DMS114 treated with DMSO at 0.1 percent for 48 hours (cell line): ENCODE measurements around the gene HELLS.
"Not testable (repeated sequence)": the region's sequence is repeated elsewhere in the genome, so short reads cannot be mapped to it uniquely, and the experiment has no call there.

Experiments
- DNase-seq: peaks from one replicate; lab custom pipeline; 2025; ENCODE audit not compliant: unreplicated experiment; lab: John Stamatoyannopoulos, UW

HELLS gene

DNA sequence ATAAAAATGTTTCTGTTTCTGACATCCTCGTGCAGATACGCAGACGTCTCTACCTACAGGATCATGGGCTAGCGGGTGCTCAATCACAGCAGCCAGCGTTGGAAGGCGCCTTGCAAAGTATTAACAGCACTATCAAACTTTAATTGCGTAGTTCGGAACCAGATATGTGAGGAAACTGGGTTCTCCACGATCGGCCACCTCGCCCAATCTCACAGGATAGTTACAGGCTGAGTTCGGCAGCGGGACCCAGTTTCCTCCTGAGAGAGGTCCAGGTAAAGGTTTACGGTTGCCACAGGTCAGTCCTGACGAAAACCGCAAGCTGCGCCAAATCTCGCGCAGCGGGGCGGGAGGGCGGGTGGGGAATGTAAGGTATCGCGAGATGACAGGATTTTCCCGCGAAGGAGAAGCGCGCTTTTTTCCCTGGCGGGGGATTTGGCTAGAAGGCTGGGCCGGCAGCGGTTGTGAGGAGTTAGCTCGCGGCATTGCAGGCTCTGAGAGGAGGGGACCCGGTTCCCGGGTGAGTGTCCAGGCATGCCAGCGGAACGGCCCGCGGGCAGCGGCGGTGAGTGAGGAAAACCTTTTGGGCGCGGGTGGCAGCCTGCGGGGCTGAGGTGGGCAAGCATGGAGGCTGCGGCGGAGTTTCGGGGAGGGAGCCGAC, at the start of gene HELLS:
TSS of gene HELLS (plus strand) at position 398 of the 658 bp plus-strand sequence. CDS start at position 532, 134 bp downstream.
- DNase-seq = peak; percentile 82

- no peak for DNase-seq
Measured at GRCh38 chr10:94496010-94496409, 49.6 kb upstream of the HELLS start.

- no peak for DNase-seq
Measured at GRCh38 chr10:94496646-94497045, 48.9 kb upstream of the HELLS start.

GRCh38 chr10:94500063-94500462, 45.5 kb upstream of the HELLS start:
- peak; percentile 41 for DNase-seq

DNA sequence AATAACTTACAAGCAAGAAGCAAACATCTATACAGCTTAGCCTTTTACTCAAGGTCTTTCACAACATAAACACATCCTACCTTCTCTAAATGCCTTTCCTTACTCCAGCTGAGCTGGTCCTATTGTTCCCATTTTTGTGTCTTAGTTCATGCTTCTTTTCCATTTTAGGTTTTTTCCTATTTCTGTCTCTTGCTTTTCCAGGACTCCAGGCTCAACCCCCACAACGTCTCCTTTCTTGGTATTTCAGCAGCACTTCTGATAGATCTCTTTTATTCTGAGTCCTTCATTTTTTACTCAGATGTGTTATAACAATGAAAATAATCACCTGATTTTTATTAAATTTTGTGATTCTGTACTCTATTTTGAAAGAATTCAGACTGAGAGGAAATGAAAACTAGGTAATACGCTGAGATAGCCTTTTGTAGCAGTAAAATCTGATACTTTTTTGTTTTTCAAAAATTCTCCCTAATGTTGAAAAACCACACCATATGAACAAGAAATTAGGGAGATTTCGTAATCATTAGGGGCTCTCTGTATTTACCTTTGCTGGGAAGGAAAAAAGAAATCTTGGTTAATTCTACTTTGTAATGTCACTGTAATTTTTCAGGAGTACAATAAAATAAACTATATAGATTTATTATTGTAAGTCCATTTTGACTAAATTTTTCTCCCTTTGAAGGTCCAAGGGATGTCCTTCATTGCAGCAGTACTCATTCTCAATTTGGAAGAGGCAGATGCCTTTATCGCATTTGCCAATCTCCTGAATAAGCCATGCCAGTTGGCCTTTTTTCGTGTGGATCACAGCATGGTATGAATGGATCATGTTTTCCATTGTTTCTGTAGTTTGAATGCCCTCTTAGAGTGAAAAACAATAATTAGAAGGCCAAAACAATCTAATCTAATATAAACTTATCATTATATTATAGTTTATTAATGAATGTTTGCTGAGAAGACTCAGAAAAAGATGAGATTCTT, 24.0 kb upstream of the HELLS start:
- no peak for DNase-seq

DNA sequence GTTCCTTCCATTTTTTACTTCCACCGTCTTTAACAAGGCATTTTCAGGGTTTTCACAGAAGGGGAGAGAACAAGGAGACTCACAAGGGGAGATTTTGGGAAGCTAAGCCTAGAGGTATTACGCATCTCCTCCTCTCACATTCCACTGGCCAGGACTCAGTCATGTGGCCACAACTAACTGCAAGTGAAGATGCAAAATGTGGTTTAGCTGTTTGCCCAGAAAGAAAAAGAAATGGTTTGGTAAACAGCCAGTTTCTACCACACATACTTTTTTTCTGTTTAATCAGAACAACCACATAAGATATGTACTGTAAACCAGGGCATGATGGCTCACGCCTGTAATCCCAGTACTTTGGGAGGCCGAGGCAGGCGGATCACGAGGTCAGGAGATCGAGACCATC, 21.4 kb upstream of the HELLS start:
- DNase-seq = no peak

GRCh38 chr10:94524711-94525110, 20.9 kb upstream of the HELLS start:
- DNase-seq = no peak

DNA sequence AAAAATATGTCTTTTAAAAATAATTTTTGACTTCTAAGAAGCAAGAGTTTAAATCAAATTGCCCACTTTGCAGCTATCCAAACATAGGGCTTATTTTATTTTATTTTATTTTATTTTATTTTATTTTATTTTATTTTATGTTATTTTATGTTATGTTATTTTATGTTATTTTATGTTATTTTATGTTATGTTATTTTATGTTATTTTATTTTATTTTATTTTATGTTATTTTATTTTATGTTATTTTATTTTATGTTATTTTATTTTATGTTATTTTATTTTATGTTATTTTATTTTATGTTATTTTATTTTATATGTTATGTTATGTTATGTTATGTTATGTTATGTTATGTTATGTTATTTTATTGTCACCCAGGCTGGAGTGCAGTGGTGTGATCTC, 14.0 kb upstream of the HELLS start:
- DNase-seq = not testable (repeated sequence)

- DNase-seq = no peak
Measured at GRCh38 chr10:94533027-94533426, 12.6 kb upstream of the HELLS start.

- DNase-seq = not testable (repeated sequence)
Measured at GRCh38 chr10:94542282-94542681, 3.3 kb upstream of the HELLS start.

GRCh38 chr10:94546049-94546900, 687 bp downstream of the HELLS start:
- peak; percentile 52 for DNase-seq

- DNase-seq = no peak
Measured at GRCh38 chr10:94546901-94547185, 1.3 kb downstream of the HELLS start.

DNA sequence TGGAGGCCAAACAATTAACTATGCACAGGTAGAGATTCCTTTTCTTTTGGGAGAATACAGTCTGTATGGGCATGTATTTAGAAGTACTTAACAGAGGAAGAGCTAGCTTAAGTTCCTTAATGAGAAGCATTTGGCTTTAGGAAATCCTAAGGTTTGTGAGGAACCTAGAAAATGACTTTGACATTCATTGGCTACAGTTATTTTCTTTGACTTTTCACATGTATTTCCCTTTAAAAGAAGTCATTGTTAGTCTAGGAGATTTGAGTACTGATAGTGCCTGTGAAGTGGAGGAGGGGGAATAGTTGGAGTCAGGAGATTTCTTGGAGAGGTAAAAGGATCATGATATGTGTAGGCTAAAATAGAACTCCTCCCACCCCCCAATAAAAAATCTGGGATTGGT, 3.6 kb downstream of the HELLS start:
- DNase-seq = no peak

GRCh38 chr10:94567714-94568307, 22.2 kb downstream of the HELLS start:
- DNase-seq = not testable (repeated sequence)

- DNase-seq = no peak
Measured at GRCh38 chr10:94571081-94571480, 25.5 kb downstream of the HELLS start.

DNA sequence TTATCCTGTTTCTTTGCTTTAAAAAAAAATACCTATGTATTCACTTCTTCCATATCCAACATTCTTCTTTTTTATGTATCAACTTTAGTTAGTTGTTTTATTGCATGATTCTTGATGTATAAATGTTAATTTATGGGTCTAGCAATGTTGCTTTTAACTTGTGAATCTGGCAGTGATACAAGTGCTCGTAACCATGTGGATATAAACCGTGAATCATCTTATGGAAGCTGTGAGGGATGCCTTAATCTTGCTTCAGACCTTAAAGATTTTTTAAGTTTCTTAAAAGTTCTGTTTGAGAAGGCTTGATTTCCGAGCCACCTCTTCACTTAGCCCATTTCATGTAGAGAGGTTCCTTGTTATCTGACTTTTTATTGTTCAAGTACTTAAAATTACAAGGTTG, 25.9 kb downstream of the HELLS start:
- no peak for DNase-seq

DNA sequence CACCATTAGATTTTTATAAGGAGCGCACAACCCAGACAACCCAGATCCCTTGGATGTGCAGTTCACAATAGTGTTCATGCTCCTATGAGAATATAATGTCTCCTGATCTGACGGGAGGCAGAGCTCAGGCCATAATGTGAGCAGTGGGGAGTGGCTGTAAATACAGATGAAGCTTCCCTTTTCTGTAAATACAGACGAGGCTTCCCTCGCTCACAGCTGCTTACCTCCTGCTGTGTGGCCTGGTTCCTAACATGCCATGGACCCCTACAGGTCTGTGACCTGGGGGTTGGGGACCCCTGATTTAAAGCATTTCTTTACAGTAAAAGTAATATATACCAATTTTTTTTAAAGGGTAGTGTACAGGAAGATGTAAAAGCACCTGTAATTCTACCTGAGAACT, 33.2 kb downstream of the HELLS start:
- no peak for DNase-seq

DNA sequence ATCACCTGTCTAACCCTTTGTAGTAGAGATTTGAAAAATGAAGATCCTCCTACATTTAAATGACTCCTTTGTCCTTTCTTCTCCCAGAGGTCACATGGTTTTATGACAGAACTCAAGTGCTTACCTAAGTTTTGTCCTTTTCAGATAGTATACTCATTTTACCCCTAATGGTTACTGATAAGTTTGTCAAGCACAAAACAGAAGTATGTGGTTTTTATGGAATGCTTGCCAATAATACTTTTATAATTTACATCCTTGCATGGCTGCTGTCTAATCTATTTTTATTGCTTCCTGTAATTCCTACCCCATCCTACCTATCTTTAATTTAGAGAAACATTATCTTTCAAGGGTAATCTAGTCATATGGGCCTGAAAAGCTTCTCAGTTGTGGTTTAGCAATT, 37.5 kb downstream of the HELLS start:
- DNase-seq = no peak

DNA sequence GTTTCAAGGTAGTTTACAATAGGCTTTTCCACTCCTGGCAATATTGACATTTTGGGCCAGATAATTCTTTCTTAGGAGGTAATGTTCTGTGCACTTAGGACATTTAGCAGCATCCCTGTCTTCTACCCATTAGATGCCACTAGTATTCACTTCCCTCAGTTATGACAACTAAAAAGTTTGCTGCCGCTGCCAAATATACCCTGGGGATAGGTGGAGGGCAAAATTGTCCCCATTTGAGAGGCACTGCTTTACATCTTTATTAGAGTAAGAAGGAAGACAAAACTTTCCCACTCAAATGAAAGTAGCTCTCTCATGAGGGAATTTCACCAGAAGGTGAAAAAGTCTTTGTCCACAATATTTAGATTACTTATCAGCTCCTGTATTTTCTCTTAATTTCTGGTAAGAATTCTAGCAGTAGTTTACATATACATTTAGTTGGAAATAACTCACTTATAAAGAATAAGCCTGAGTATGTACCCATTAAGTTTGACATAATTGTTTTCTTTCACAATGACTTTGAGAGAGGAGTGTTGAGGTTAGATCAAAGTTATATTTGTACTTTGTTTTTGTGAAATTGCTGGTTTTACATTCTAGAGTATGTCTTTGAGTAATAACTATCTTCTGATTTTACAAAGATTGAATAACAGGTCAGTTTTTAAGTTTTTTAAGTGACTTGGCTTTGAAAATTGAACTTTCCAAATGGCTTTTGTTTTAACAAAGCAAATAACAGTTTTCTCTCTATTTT, 46.0 kb downstream of the HELLS start:
- DNase-seq = no peak

- no peak for DNase-seq
Measured at GRCh38 chr10:94602729-94603515, 57.3 kb downstream of the HELLS start.
